Measurements from ENCODE around the gene TUB.

The TUB gene

DNA sequence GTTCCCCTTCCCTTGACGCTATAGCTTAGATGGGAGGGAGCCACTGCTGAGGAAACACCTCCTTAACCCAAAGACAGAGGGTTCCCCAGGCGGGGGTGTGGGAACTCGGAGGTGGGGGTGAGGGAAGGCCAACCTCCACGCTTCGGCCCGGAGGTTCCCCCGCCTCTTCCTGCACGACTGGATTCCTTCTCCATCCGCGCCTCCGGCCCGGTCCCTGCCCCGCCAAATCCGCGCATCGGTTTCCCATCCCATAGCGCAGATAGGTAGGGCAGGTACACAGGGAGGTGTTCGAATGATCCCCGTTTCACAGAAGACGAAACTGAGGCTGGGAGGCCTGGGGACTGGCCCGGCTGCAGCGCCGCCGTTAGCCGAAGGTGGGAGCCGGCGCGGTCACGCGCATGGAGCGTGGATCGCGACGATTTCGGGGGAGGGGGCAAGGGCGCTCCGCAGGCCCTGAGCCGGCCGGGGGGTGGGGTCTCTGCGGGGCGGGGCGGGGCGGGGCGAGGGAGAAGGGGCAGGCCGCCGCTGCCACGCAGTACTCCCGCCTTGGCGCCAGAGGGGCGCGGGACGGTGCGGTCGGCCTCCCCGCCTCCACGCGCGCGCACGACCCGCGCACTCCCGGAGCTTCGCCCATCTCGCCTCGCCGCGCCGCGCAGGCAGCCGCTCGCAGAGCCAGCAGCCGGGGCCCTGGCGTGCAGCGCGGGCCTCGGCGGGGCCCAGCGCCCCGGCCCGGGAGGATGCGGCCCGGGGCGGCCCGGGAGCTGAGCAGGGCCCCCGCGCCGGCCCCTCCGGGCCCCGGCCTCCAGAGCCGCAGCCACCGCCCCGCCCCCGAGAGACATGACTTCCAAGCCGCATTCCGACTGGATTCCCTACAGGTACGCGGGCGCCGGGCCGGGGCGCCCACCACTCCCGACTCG, at the start of gene TUB:
TUB (plus strand) TSS at position 538 of the 917 bp plus-strand sequence; CDS start at position 838, 300 bp downstream.
- DNase-seq = peak; percentile 24

- no peak for DNase-seq
Measured at GRCh38 chr11:8031248-8032115, 49.5 kb upstream of the TUB start.

DNA sequence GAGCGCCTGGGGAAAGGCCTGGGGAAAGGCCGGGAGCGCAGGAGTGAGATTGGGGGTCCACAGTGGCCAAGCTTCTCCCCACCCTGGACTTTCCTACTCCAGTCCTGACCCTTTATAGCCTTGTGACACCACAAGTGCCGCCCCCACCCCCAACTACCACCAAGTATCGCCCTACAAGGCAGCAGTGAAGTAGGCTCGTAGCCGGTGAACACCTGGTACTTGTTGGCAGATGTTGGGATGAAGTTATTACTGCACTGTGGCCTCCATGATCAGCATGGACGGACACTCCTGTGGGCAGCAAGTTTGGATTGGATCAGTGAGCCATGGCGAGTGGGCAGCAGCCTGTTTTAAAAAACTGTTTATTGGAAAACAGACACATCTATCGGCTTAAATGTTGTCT, 48.9 kb upstream of the TUB start:
- DNase-seq = no peak

GRCh38 chr11:8032576-8033304, 48.3 kb upstream of the TUB start:
- no peak for DNase-seq

GRCh38 chr11:8033305-8034105, 47.5 kb upstream of the TUB start:
- DNase-seq = peak; percentile 89

GRCh38 chr11:8034106-8034585, 46.9 kb upstream of the TUB start:
- DNase-seq = no peak

GRCh38 chr11:8034604-8035190, 46.3 kb upstream of the TUB start:
- DNase-seq = no peak

DNA sequence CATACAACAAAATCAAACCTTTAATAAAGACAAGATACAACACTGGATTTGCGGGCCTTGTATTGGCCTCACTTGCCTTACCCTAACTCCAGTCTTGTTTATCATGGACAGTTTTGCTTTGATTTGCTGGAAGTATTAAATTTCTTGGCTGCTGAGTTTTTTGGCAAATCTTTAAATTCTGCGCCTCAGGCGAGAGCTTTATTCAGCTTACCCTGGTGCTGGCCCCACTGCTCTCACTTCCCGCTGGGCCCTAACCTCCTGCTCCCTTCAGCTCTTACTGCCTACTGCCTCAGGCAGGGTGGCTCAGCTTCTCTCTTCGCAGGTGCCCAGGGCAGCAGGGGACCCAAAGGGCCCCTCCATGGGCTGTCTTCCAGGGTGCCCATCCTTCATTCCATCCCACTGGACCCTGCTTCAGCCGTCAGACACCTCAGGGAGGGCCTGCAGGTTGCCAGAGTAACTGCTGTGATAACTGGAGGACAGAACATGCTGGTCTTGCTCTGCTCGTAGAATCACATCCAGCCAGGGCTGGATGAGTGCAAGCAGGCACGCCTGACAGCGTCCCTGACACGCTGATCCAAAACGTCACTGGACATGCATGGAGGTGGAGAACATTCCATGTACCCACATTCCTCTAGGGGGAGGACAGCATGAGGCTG, 45.7 kb upstream of the TUB start:
- DNase-seq = no peak

- no peak for DNase-seq
Measured at GRCh38 chr11:8036002-8036802, 44.8 kb upstream of the TUB start.

DNA sequence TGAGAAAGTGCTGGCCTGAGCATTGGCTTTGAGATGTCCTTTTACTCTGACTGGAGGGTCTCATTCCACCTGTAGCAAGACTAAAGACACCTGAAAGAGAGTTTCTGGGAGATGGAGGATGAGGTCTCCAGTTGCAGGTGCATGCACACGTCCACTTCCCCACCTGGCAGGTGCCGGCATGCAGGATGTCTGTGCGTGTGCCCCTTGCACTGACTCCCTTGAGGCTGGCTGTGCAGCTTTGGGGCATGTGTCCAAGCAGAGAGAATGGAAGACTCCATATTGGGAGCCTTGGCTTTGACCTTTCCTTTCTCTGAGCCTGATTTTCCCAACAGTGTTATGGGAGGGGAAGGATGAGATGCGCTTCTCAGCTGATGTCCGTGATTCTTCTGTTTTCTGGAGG, 44.0 kb upstream of the TUB start:
- DNase-seq = no peak

DNA sequence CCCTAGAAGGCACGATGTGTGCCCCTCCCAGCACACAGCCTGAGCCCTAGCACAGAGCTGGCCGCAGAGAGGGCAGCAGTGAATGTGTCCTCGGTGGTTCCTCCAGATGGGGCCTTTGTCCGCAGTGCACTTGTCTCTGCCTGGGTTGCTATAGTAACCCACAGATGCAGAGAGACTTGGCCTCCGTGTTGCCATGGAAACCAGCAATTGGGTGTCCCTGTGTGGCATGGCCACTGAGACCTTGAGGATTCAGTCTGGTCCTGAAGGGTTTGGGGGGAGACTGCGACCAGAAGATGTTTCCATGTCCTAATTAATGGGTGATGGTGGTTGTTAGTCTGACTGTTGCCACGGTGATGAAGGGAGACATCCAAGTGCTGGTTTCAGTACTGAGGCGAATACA, 42.6 kb upstream of the TUB start:
- no peak for DNase-seq

- no peak for DNase-seq
Measured at GRCh38 chr11:8038811-8039529, 42.0 kb upstream of the TUB start.

GRCh38 chr11:8039530-8040260, 41.3 kb upstream of the TUB start:
- no peak for DNase-seq

DNA sequence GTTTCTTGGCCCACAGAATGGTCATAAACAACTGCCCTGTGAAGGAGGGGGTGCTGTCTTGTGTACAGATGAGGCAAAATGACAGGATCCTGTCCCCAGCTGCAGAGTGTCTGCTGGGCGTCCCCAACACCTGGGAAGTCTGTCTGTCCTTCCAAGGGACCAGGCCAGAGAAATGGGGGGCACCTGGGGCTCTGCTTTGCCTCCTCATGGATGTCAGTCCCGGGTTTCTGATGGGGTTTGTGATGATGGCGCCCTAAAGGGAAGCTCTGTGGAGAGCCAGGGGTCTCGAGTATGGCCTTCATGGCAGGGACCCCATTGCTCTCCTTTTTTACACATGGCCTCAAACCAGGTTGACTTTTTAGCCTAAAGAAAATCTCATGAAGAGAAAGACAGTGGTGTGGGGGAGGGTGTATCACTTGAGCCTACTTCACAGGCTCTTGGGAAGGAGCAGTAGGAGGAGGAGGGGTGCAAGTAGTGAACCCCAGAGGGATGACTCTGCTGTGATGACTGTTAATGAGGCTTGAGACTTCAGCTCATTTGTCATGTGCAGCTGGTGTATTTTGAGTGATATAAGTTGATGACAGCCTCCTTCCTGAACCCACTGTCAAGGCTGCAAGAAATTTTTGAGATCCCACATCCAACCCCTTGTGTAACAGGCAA, 40.6 kb upstream of the TUB start:
- no peak for DNase-seq

- DNase-seq = no peak
Measured at GRCh38 chr11:8040921-8041285, 40.1 kb upstream of the TUB start.

DNA sequence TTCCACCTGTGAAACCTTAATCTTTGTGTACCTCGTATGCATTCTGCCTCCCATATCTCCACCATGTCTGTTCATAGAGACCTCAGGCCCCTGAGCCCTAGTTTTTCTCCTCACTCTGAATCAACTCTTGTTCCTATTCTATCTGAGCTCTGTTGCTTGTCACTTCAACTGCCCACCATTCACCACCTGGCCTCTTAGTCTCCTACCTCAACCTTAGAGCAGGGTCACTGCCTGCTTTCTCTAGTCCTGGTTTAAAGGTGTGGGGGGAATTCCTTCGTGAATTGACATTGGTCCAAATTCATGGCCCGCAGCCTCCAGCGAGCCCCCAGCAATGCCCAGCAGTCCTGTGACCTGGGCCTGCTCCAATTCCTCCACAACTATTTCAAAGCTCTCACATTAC, 39.4 kb upstream of the TUB start:
- DNase-seq = no peak

DNA sequence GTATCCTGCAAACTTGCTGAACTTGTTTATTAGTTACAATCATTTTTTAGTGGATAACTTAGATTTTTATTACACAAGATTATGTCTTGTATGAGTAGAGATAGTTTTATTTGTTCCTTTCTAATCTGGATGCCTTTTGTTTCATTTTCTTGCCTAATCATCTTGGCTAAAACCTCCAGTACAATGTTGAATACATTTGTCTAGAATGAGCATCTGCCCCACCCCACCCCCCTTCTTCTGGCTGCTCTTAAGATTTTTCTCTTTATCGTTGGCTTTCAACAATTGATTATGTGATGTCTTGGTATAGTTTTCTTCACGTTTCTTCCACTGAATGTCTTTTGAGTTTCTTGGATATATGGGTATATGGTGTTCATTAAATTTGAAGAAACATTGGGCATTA, 37.3 kb upstream of the TUB start:
- DNase-seq = no peak

- DNase-seq = no peak
Measured at GRCh38 chr11:8045839-8046238, 35.2 kb upstream of the TUB start.
